Measurements from ENCODE around the gene CDH4. TPM values are rescaled to one million over a fixed set of nuclear protein-coding genes. Genes with fewer than 3 reads are reported as not detected.

CDH4 gene
- total and polyA plus RNA-seq, 2 of the 4 experiments (the other 2 are of a cell fraction), result 1.6 to 3.5 TPM

DNA sequence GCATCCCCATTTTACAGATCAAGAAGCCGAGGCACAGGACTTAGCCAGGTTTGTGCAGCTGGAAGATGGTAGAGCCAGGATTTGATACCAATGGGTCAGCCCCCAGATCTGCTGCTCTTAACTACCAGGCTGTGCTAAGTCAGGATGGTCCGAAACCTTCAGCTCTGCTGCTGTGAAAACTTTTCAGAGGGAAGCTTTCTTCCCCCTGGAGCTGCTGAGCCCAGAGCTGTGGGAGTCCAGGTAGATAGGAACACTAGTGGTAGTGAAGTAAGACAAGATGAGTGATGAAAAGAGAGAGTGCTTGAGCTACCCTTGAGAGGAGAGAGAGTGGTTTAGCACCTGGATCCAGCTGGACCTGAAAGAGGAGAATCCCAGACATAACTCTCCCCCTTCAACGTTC is 230.8 kb downstream of the CDH4 start:
- Histone ChIP-seq H3K23ac (ENCODE audit: low read depth, low read length) (no peak overlapping the region), H3K9ac (ENCODE audit: low read depth, low read length) (no peak overlapping the region), H3K36me3 (ENCODE audit: control insufficient read depth, insufficient read depth, low read length) (no peaks in the 10 kb centered on the region), H3K18ac (ENCODE audit: low read depth, low read length) (no peak overlapping the region), H2BK120ac (ENCODE audit: low read depth, low read length) (no peak overlapping the region), H2BK15ac (ENCODE audit: low read depth, low read length) (no peak overlapping the region), H3K4ac (ENCODE audit: low read depth, low read length) (no peak overlapping the region), H3K9me1 (ENCODE audit: insufficient read depth, low read length) (no peaks in the 10 kb centered on the region), H4K8ac (ENCODE audit: low read depth in 2 of 2, low read length in 2 of 2) (no peak overlapping the region), H4K5ac (ENCODE audit: low read depth, low read length) (no peak overlapping the region), H3K27me3 (ENCODE audit: control insufficient read depth, insufficient read depth, low read length) (no peaks in the 10 kb centered on the region), H3K4me3 (ENCODE audit: insufficient read depth, low read depth, low read length) (no peak overlapping the region), H2AK9ac (replicated peaks; ENCODE audit: low read depth, low read length, poor library complexity) (no peak overlapping the region), H2BK20ac (ENCODE audit: low read depth, low read length) (no peak overlapping the region), H4K91ac (ENCODE audit: insufficient read depth, low read depth, low read length) (no peak overlapping the region), H3K14ac (replicated peaks; ENCODE audit: low read depth, low read length) (no peak overlapping the region), H2BK5ac (ENCODE audit: low read depth, low read length, poor library complexity, severe bottlenecking) (no peak overlapping the region), H3K56ac (ENCODE audit: extremely low read depth, insufficient read depth, low read length) (no peak overlapping the region), H3K27ac (ENCODE audit: insufficient read depth, low read length) (no peak overlapping the region), H2AFZ (replicated peaks; ENCODE audit: low read length, poor library complexity) (no peak overlapping the region), H3K9me3 (ENCODE audit: control insufficient read depth, insufficient read depth, low read length) (peaks cover 9% of the 10 kb centered on the region), H3K79me1 (ENCODE audit: low read depth in 1 of 2, low read length in 2 of 2) (no peaks in the 10 kb centered on the region), H3K4me2 (ENCODE audit: low read depth, low read length) (no peak overlapping the region), H3K4me1 (ENCODE audit: control insufficient read depth, insufficient read depth, low read length) (no peaks in the 10 kb centered on the region), H2AK5ac (ENCODE audit: low read depth, low read length) (no peak overlapping the region), H4K20me1 (ENCODE audit: insufficient read depth, low read length) (no peaks in the 10 kb centered on the region)
- TF ChIP-seq MXI1 (IDR thresholded peaks at IDR 0.05; ENCODE audit: borderline replicate concordance, low read depth, low read length), result no peak
- TF ChIP-seq RCOR1 (IDR thresholded peaks at IDR 0.05; ENCODE audit: insufficient replicate concordance, low read length), result no peak
- TF ChIP-seq, protein P1, sequence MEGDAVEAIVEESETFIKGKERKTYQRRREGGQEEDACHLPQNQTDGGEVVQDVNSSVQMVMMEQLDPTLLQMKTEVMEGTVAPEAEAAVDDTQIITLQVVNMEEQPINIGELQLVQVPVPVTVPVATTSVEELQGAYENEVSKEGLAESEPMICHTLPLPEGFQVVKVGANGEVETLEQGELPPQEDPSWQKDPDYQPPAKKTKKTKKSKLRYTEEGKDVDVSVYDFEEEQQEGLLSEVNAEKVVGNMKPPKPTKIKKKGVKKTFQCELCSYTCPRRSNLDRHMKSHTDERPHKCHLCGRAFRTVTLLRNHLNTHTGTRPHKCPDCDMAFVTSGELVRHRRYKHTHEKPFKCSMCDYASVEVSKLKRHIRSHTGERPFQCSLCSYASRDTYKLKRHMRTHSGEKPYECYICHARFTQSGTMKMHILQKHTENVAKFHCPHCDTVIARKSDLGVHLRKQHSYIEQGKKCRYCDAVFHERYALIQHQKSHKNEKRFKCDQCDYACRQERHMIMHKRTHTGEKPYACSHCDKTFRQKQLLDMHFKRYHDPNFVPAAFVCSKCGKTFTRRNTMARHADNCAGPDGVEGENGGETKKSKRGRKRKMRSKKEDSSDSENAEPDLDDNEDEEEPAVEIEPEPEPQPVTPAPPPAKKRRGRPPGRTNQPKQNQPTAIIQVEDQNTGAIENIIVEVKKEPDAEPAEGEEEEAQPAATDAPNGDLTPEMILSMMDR (conservative IDR thresholded peaks at IDR 0.05; ENCODE audit: low read depth, low read length), result no peak
- TF ChIP-seq BHLHE40 (IDR thresholded peaks at IDR 0.05; ENCODE audit: low read depth, low read length), result no peak
- TF ChIP-seq RAD21 (IDR thresholded peaks at IDR 0.05; ENCODE audit: low read length), result no peak
- no peak for TF ChIP-seq SMC3 (IDR thresholded peaks at IDR 0.05; ENCODE audit: low read depth, low read length)
- TF ChIP-seq, protein P2, sequence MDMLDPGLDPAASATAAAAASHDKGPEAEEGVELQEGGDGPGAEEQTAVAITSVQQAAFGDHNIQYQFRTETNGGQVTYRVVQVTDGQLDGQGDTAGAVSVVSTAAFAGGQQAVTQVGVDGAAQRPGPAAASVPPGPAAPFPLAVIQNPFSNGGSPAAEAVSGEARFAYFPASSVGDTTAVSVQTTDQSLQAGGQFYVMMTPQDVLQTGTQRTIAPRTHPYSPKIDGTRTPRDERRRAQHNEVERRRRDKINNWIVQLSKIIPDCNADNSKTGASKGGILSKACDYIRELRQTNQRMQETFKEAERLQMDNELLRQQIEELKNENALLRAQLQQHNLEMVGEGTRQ (IDR thresholded peaks at IDR 0.05; ENCODE audit: low read depth, low read length), result no peak
- no peak for TF ChIP-seq NFE2L2 (IDR thresholded peaks at IDR 0.05; ENCODE audit: low read depth, low read length)
- no peak for TF ChIP-seq RFX5 (IDR thresholded peaks at IDR 0.05; ENCODE audit: low read depth, low read length)
- TF ChIP-seq CEBPB (IDR thresholded peaks at IDR 0.05; ENCODE audit: low read depth, low read length), result no peak
- TF ChIP-seq POLR2A (IDR thresholded peaks at IDR 0.05; ENCODE audit: low read depth, low read length), result no peak
- no peak for TF ChIP-seq MAZ (IDR thresholded peaks at IDR 0.05; ENCODE audit: borderline replicate concordance, low read depth, low read length)
- TF ChIP-seq CHD1 (IDR thresholded peaks at IDR 0.05; ENCODE audit: low read depth, low read length), result no peak
- TF ChIP-seq MAFK (IDR thresholded peaks at IDR 0.05; ENCODE audit: low read depth, low read length), result no peak
- TF ChIP-seq FOS (IDR thresholded peaks at IDR 0.05; ENCODE audit: low read depth, low read length), result no peak
- TF ChIP-seq, protein P3, sequence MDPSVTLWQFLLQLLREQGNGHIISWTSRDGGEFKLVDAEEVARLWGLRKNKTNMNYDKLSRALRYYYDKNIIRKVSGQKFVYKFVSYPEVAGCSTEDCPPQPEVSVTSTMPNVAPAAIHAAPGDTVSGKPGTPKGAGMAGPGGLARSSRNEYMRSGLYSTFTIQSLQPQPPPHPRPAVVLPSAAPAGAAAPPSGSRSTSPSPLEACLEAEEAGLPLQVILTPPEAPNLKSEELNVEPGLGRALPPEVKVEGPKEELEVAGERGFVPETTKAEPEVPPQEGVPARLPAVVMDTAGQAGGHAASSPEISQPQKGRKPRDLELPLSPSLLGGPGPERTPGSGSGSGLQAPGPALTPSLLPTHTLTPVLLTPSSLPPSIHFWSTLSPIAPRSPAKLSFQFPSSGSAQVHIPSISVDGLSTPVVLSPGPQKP (IDR thresholded peaks at IDR 0.05; ENCODE audit: borderline replicate concordance, low read depth, low read length), result no peak
- DNase-seq, result no peak
- in situ Hi-C loops (cut with MboI; ENCODE audit: low sequenced_read_pairs) (no loop called here), intact Hi-C loops (cut with micrococcal nuclease) (no loop called here), dilution Hi-C loops (cut with HindIII; ENCODE audit: low sequenced_read_pairs, unreplicated experiment) (no loop called here)
- ATAC-seq (ENCODE audit: low read depth), result no peak
- POLR2A ChIA-PET (ENCODE audit: unreplicated experiment), result no interaction called here
- CTCF ChIA-PET, result no interaction called here
- BruUV-seq (replicated peaks), result no TSS peak
- 70% methylated on average over 2 of the region's 3 CpGs; no CpG with 5 or more reads in 1 of the 2 experiments for WGBS, 2 experiments (ENCODE audit: extremely low coverage in 2 of 2, insufficient read length in 1 of 2)

Measured in IMR-90 (cell line).